HL-60 (cell line): ENCODE data around the gene RAB5IF.

Experiments
- POLR2AphosphoS5 ChIP-seq: IDR thresholded peaks from 2 replicates; pipeline ENCODE4 v1.6.1; 2012; ENCODE audit warnings: low read depth
- TF ChIP-seq, protein P1 (sequence below): IDR thresholded peaks from one replicate; pipeline ENCODE4 v1.5.1; 2011; ENCODE audit warnings: low read length, control low read depth, inconsistent platforms; ENCODE audit not compliant: insufficient read depth

DNA sequence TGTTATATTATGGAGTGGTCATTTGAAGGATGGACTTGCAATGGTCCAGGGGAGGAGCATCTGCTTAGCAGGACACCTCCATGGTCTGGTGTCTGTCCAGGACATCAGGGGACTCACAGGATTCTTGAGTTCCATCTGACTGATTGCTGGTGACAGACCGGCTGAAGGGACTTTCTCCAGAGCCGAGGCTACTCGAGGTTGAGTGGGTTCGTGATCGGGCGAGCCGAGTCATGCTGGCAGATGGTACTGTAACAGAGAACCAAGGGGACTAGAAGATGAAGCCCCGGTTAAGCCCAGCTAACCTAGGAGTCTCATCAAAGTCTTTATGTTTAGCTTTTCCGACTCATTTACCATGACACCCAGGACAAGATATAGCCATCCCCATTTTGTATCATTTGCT is 47.9 kb downstream of the RAB5IF start:
- no peak for TF ChIP-seq POLR2AphosphoS5
- TF ChIP-seq, protein P1, sequence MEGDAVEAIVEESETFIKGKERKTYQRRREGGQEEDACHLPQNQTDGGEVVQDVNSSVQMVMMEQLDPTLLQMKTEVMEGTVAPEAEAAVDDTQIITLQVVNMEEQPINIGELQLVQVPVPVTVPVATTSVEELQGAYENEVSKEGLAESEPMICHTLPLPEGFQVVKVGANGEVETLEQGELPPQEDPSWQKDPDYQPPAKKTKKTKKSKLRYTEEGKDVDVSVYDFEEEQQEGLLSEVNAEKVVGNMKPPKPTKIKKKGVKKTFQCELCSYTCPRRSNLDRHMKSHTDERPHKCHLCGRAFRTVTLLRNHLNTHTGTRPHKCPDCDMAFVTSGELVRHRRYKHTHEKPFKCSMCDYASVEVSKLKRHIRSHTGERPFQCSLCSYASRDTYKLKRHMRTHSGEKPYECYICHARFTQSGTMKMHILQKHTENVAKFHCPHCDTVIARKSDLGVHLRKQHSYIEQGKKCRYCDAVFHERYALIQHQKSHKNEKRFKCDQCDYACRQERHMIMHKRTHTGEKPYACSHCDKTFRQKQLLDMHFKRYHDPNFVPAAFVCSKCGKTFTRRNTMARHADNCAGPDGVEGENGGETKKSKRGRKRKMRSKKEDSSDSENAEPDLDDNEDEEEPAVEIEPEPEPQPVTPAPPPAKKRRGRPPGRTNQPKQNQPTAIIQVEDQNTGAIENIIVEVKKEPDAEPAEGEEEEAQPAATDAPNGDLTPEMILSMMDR: no peak
